ENCODE measurements around the gene LENG1. TPM values are rescaled to one million over a fixed set of nuclear protein-coding genes. Genes with fewer than 3 reads are reported as not detected.
A peak's percentile ranks its signal among the peaks of the same experiment; 100 is the strongest.

LENG1 gene
- total RNA-seq, 1 donor from 2014 or later, result 7.2 TPM

DNA sequence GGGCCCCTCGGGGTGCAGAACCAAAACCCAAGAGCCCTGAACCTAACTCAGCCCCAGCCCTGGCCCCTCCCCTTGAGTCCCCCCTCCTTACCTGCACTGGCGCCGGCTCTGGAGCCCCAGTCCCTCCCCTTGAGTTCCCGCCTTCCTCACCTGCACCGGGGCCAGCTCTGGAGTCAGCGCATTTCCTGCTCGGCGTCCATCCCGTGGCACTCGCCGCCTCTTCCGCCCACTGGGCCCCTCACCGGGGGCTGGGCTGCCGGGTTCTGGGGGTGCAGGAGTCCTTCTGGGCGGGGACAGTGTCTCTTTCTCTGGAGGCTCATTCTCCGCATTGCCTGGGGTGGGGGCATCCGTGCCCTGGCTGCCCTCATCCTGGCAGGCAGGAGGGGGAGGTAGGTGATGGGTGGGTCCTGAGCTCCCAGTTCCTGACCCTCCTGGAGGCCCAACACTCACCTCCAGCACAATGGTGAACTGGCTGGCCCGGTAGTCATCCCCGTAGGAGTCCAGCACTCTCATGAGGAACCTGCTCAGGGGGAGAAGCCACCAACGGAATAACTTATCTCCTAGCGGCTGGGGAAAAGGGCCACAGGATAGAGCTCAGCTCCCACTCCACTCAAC, 51.5 kb downstream of the LENG1 start:
- Mint-ChIP-seq H3K27me3 (no peaks in the 10 kb centered on the region), H3K4me1 (ENCODE audit: low read depth) (peaks cover 3% of the 10 kb centered on the region), H3K36me3 (ENCODE audit: insufficient read depth) (peaks cover 16% of the 10 kb centered on the region), H3K27ac (no peak overlapping the region), H3K9me3 (ENCODE audit: low read depth) (no peaks in the 10 kb centered on the region), H3K4me3 (ENCODE audit: low read depth) (no peak overlapping the region)
- TF ChIP-seq, protein P1, sequence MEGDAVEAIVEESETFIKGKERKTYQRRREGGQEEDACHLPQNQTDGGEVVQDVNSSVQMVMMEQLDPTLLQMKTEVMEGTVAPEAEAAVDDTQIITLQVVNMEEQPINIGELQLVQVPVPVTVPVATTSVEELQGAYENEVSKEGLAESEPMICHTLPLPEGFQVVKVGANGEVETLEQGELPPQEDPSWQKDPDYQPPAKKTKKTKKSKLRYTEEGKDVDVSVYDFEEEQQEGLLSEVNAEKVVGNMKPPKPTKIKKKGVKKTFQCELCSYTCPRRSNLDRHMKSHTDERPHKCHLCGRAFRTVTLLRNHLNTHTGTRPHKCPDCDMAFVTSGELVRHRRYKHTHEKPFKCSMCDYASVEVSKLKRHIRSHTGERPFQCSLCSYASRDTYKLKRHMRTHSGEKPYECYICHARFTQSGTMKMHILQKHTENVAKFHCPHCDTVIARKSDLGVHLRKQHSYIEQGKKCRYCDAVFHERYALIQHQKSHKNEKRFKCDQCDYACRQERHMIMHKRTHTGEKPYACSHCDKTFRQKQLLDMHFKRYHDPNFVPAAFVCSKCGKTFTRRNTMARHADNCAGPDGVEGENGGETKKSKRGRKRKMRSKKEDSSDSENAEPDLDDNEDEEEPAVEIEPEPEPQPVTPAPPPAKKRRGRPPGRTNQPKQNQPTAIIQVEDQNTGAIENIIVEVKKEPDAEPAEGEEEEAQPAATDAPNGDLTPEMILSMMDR (IDR thresholded peaks at IDR 0.05; ENCODE audit: unreplicated experiment), result no peak
- DNase-seq (ENCODE audit: low spot score, unreplicated experiment), result no peak

DNA sequence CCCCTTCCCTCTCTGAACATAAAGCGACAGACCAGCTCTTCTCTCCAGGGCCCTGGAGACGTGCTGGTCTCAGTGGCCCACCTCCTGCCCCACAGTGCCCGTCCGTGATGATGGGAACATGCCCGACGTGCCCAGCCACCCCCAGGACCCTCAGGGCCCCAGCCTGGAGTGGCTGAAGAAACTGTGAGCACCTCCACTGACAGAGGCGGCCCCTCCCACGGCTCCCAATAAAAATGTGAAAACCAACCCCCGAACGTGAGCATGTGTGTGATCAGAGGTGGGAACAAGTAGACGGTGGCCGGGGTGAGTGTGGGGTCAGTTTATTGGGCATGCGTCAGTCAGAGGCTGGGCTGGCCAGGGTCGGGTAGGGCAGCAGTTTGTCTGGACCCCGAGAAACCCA, 52.8 kb downstream of the LENG1 start:
- peaks cover 3% of the 10 kb centered on the region for H3K4me1 Mint-ChIP-seq (ENCODE audit: low read depth)
- H3K36me3 Mint-ChIP-seq (ENCODE audit: insufficient read depth), result peaks cover 14% of the 10 kb centered on the region

DNA sequence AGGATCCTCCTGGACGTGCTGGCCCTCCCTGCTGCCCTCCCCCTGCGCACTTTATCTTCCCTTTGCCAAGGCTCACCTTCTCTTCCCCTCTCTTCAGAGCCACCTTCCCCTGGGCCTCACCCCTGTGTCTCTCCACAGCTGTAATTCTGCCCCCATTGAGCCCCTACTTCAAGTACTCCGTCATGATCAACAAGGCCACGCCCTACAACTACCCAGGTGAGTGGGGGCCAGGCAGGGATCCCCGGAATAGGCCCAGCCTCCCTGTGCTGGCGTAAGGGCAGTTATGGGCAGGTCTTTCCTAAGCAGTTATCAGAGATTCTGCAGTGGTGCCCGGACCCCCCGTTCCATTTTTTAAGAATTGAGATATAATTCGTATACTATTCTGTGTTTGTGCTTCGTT, 53.7 kb downstream of the LENG1 start:
- no peak overlapping the region for H3K27ac Mint-ChIP-seq
- H3K27me3 Mint-ChIP-seq, result no peaks in the 10 kb centered on the region
- TF ChIP-seq, protein P1 (IDR thresholded peaks at IDR 0.05; ENCODE audit: unreplicated experiment), result no peak
- peak overlapping the region; percentile 1 for H3K4me3 Mint-ChIP-seq (ENCODE audit: low read depth)
- H3K9me3 Mint-ChIP-seq (ENCODE audit: low read depth), result no peaks in the 10 kb centered on the region
- peaks cover 3% of the 10 kb centered on the region for H3K4me1 Mint-ChIP-seq (ENCODE audit: low read depth)
- H3K36me3 Mint-ChIP-seq (ENCODE audit: insufficient read depth), result peaks cover 13% of the 10 kb centered on the region
- DNase-seq (ENCODE audit: low spot score, unreplicated experiment), result no peak

More for the DNA sequence above, 52.8 kb downstream of the LENG1 start:
- Mint-ChIP-seq H3K27me3 (no peaks in the 10 kb centered on the region), H3K9me3 (ENCODE audit: low read depth) (no peaks in the 10 kb centered on the region), H3K4me3 (ENCODE audit: low read depth) (no peak overlapping the region), H3K27ac (no peak overlapping the region)
- TF ChIP-seq, protein P1 (IDR thresholded peaks at IDR 0.05; ENCODE audit: unreplicated experiment), result no peak
- no peak for DNase-seq (ENCODE audit: low spot score, unreplicated experiment)

Other genes starting within 250 kb of the LENG1 start
- gene CACNG8, start 196.8 kb downstream of the LENG1 start, total RNA-seq, result 0.36 and 0.40 TPM in 2 replicates
- gene CACNG6, start 168.1 kb downstream of the LENG1 start, total RNA-seq, result 7.6 and 8.4 TPM in 2 replicates
- not detected in 2 replicates for gene VSTM1, start 95.8 kb downstream of the LENG1 start, total RNA-seq
- not detected in 2 replicates for gene TARM1, start 78.4 kb downstream of the LENG1 start, total RNA-seq
- not detected in 2 replicates for gene OSCAR, start 58.9 kb downstream of the LENG1 start, total RNA-seq
- 139 and 162 TPM in 2 replicates for gene NDUFA3, start 56.9 kb downstream of the LENG1 start, total RNA-seq
- 21.1 and 21.8 TPM in 2 replicates for gene TFPT, start 44.1 kb downstream of the LENG1 start, total RNA-seq
- 71.3 and 78.8 TPM in 2 replicates for gene PRPF31, start 44.0 kb downstream of the LENG1 start, total RNA-seq
- 75.4 and 77.3 TPM in 2 replicates for gene CNOT3, start 22.0 kb downstream of the LENG1 start, total RNA-seq
- 119 and 125 TPM in 2 replicates for gene TMC4, start 13.4 kb upstream of the LENG1 start, total RNA-seq
- 91.5 and 99.1 TPM in 2 replicates for gene MBOAT7, start 29.9 kb upstream of the LENG1 start, total RNA-seq
- gene TSEN34, start 31.6 kb upstream of the LENG1 start, total RNA-seq, result 38.6 and 39.7 TPM in 2 replicates
- 1,160 and 1,179 TPM in 2 replicates for gene RPS9, start 41.1 kb upstream of the LENG1 start, total RNA-seq
- gene LILRB3, start 63.3 kb upstream of the LENG1 start, total RNA-seq, result 0.50 TPM in 1 of 2 replicates, not detected in the other
- not detected in 2 replicates for gene LILRA6, start 83.1 kb upstream of the LENG1 start, total RNA-seq
- gene LILRB5, start 97.6 kb upstream of the LENG1 start, total RNA-seq, result not detected in 2 replicates
- gene LILRB2, start 121.4 kb upstream of the LENG1 start, total RNA-seq, result not detected in 2 replicates
- not detected in 2 replicates for gene LILRA5, start 153.4 kb upstream of the LENG1 start, total RNA-seq
- gene LILRA4, start 179.4 kb upstream of the LENG1 start, total RNA-seq, result not detected in 2 replicates
- gene LAIR1, start 205.2 kb upstream of the LENG1 start, total RNA-seq, result not detected in 2 replicates

All from progenitor cell of endocrine pancreas (in vitro differentiated cells).